Vagina (tissue), 2 donors: ENCODE data around the gene C7. TPM values are rescaled to one million over a fixed set of nuclear protein-coding genes. Genes with fewer than 3 reads are reported as not detected.

Experiments
- DNase-seq, 2 donors: peaks; one replicate each; pipeline ENCODE4 v3.0.0-alpha.2; 2017; ENCODE audit errors: extremely low spot score in 2 of 2
- H3K27ac ChIP-seq: fragments of 200-600 bp; sonication (generic); one replicate; pipeline ENCODE4 v1.5.1; 2019
- H3K27me3 ChIP-seq: fragments of 200-600 bp; sonication (generic); one replicate; pipeline ENCODE4 v1.5.1; 2019
- H3K36me3 ChIP-seq, 2 donors: fragments of 200-600 bp; sonication (generic); one replicate each; pipeline ENCODE4 v1.5.1; 2017 to 2019
- H3K4me1 ChIP-seq: fragments of 200-600 bp; sonication (generic); one replicate; pipeline ENCODE4 v1.5.1; 2019
- H3K4me3 ChIP-seq, 2 donors: fragments of 200-600 bp; sonication (generic); 1 replicate in 1 of 2; 2 replicates in 1 of 2; pipeline ENCODE4 v1.5.1; 2016 to 2019
- H3K9me3 ChIP-seq: fragments of 200-600 bp; sonication (generic); one replicate; pipeline ENCODE4 v1.5.1; 2019
- CTCF ChIP-seq, 3 experiments: fragments of 450-650 bp in 2 of 3; fragments of 200-600 bp in 1 of 3; sonication (generic) in 1 of 3; IDR thresholded peaks; one replicate each; pipeline ENCODE4 v1.5.1; 2017 to 2019; ENCODE audit warnings: antibody characterized with exemption in 3 of 3, mild to moderate bottlenecking in 2 of 3, moderate library complexity in 2 of 3
- POLR2A ChIP-seq, 2 donors: fragments of 450-650 bp; IDR thresholded peaks; one replicate each; pipeline ENCODE4 v1.6.1; 2017; ENCODE audit warnings: antibody characterized with exemption in 2 of 2, mild to moderate bottlenecking in 2 of 2, moderate library complexity in 2 of 2
- POLR2AphosphoS5 ChIP-seq, 2 donors: sonication (generic); formaldehyde crosslinking; IDR thresholded peaks; one replicate each; pipeline ENCODE4 v1.9.0; 2017; ENCODE audit warnings: antibody characterized with exemption in 2 of 2, mild to moderate bottlenecking in 2 of 2, low read depth in 1 of 2; ENCODE audit not compliant: insufficient read depth in 1 of 2
- intact Hi-C: fragments of 100-400 bp; cut with DNase I; formaldehyde crosslinking; loops from one replicate; pipeline ENCODE4 v1.15.1; 2023
- total RNA-seq: library from RNA; depleted of rRNA; stranded (reverse); fragments of >200 nt; gene quantifications from one replicate; pipeline ENCODE4 v1.2.3, GENCODE V29; 2016

C7 gene
- total RNA-seq, 1 donor from 2014 or later, result 385 TPM

GRCh38 chr5:40958811-40959210 is 49.5 kb downstream of the C7 start:
- no peaks in the 10 kb centered on the region for H3K27me3 ChIP-seq
- H3K27ac ChIP-seq, result no peak overlapping the region
- TF ChIP-seq POLR2AphosphoS5 (IDR thresholded peaks at IDR 0.05; ENCODE audit: insufficient read depth in 1 of 2, low read depth in 1 of 2) (no peak), CTCF (IDR thresholded peaks at IDR 0.05) (no peak)
- H3K4me3 ChIP-seq, result no peak overlapping the region
- DNase-seq, result no peak
- H3K4me1 ChIP-seq, result no peaks in the 10 kb centered on the region
- H3K9me3 ChIP-seq, result no peaks in the 10 kb centered on the region
- intact Hi-C loops, result no loop called here
- no peaks in the 10 kb centered on the region for H3K36me3 ChIP-seq

- no peak for DNase-seq
- intact Hi-C loops, result no loop called here
- Histone ChIP-seq H3K4me3 (no peak overlapping the region), H3K36me3 (no peaks in the 10 kb centered on the region), H3K27ac (no peak overlapping the region), H3K27me3 (no peaks in the 10 kb centered on the region), H3K4me1 (no peaks in the 10 kb centered on the region), H3K9me3 (no peaks in the 10 kb centered on the region)
- TF ChIP-seq CTCF (IDR thresholded peaks at IDR 0.05) (no peak), POLR2A (IDR thresholded peaks at IDR 0.05) (no peak), POLR2AphosphoS5 (IDR thresholded peaks at IDR 0.05; ENCODE audit: insufficient read depth in 1 of 2, low read depth in 1 of 2) (no peak)
Observed at GRCh38 chr5:40960037-40960436, 50.7 kb downstream of the C7 start.

GRCh38 chr5:40962207-40962955 is 53.1 kb downstream of the C7 start:
- no peak for TF ChIP-seq POLR2A (IDR thresholded peaks at IDR 0.05)
- TF ChIP-seq POLR2AphosphoS5 (IDR thresholded peaks at IDR 0.05; ENCODE audit: insufficient read depth in 1 of 2, low read depth in 1 of 2), result no peak
- TF ChIP-seq CTCF (IDR thresholded peaks at IDR 0.05), result no peak
- Histone ChIP-seq H3K27ac (no peak overlapping the region), H3K9me3 (no peaks in the 10 kb centered on the region), H3K36me3 (no peaks in the 10 kb centered on the region), H3K27me3 (no peaks in the 10 kb centered on the region), H3K4me3 (no peak overlapping the region), H3K4me1 (no peaks in the 10 kb centered on the region)
- intact Hi-C loops, result no loop called here
- DNase-seq, result no peak

GRCh38 chr5:40972434-40972833 is 63.1 kb downstream of the C7 start:
- H3K9me3 ChIP-seq, result no peaks in the 10 kb centered on the region
- no peak for TF ChIP-seq CTCF (IDR thresholded peaks at IDR 0.05)
- no peak for TF ChIP-seq POLR2A (IDR thresholded peaks at IDR 0.05)
- TF ChIP-seq POLR2AphosphoS5 (IDR thresholded peaks at IDR 0.05; ENCODE audit: insufficient read depth in 1 of 2, low read depth in 1 of 2), result no peak
- no peaks in the 10 kb centered on the region for H3K27me3 ChIP-seq
- no peak overlapping the region for H3K27ac ChIP-seq
- no peak overlapping the region for H3K4me3 ChIP-seq
- no peaks in the 10 kb centered on the region for H3K4me1 ChIP-seq
- H3K36me3 ChIP-seq, result no peaks in the 10 kb centered on the region
- intact Hi-C loops, result no loop called here
- no peak for DNase-seq

- intact Hi-C loops, result no loop called here
- no peaks in the 10 kb centered on the region for H3K27me3 ChIP-seq
- no peak for TF ChIP-seq CTCF (IDR thresholded peaks at IDR 0.05)
- no peaks in the 10 kb centered on the region for H3K4me1 ChIP-seq
- no peak for DNase-seq
- no peak overlapping the region for H3K4me3 ChIP-seq
- no peaks in the 10 kb centered on the region for H3K9me3 ChIP-seq
- H3K36me3 ChIP-seq, result no peaks in the 10 kb centered on the region
- H3K27ac ChIP-seq, result no peak overlapping the region
Observed at GRCh38 chr5:40973364-40974004, 64.2 kb downstream of the C7 start.
